ENCODE data around the gene FLVCR2. TPM values are rescaled to one million over a fixed set of nuclear protein-coding genes. Genes with fewer than 3 reads are reported as not detected.
A peak's percentile ranks its signal among the peaks of the same experiment; 100 is the strongest.

FLVCR2 gene
- polyA plus RNA-seq, 3 donors: 13.2 to 36.6 (median 16.3) TPM

DNA sequence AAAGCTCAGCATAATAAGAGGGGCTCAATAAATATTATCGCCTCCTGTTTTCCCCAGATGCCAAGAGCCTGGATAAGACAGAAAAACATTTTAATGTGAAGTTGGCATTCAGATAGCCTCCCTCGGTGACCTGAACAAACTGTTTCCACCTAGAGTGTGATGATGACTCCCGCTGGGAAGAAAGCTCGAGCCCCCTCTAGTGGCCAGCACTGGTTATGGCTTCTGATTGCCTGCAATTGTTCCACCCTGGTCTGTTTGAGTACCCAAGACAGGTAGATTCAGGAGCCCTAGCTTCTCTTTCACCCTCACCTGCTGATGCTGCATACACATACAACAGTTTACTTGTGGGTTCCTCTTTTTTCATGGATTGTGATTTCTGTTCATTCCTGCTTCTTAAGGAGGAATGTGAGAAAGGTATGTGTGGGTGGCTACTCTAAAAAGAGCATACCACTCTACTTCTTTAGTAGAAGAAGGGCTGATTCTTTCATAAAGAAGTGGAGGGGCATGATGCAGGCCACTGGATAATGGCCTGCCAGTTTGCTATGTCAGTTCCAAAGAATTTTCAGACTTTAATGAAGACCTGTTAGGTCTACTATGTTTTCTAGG lies 75.8 kb downstream of the FLVCR2 start:
- no peak overlapping the region for H3K27ac Mint-ChIP-seq
- no peak overlapping the region for H3K4me3 ChIP-seq (replicated peaks in 1 of 3; ENCODE audit: low read depth in 2 of 3, low read length in 3 of 3)
- DNase-seq: peak; percentile 60 to 80 (median 74)

GRCh38 chr14:75655235-75655634 lies 76.8 kb downstream of the FLVCR2 start:
- WGBS (ENCODE audit: insufficient coverage): 0% methylated on average over 1 of the region's 1 CpG
- peaks cover 20 to 47% of the 10 kb centered on the region in 2 donors for H3K36me3 ChIP-seq (replicated peaks in 1 of 2; ENCODE audit: control insufficient read depth in 1 of 2, insufficient read depth in 2 of 2, low read length in 2 of 2)
- H3K27me3 ChIP-seq (ENCODE audit: control insufficient read depth in 2 of 2, insufficient read depth in 2 of 2, low read length in 2 of 2): no peaks in the 10 kb centered on the region
- H3K27me3 Mint-ChIP-seq (ENCODE audit: low read depth in 3 of 3): no peaks in the 10 kb centered on the region
- H3K9ac ChIP-seq (ENCODE audit: insufficient read depth, low read length, poor library complexity, severe bottlenecking): no peak overlapping the region
- peaks cover 3 to 5% of the 10 kb centered on the region in 2 donors for H3K4me1 ChIP-seq (ENCODE audit: control insufficient read depth in 1 of 2, insufficient read depth in 2 of 2, low read length in 2 of 2)
- peaks cover 10% of the 10 kb centered on the region for H3K4me1 Mint-ChIP-seq
- H3K36me3 Mint-ChIP-seq: peaks cover 27 to 54% of the 10 kb centered on the region in 2 donors
- H3K4me2 ChIP-seq (replicated peaks; ENCODE audit: extremely low read depth, low read length, poor library complexity, severe bottlenecking): no peak overlapping the region
- H3K79me2 ChIP-seq (ENCODE audit: insufficient read depth, low read length): no peaks in the 10 kb centered on the region
- H2AFZ ChIP-seq (ENCODE audit: insufficient read depth, low read depth, low read length, poor library complexity, severe bottlenecking): no peak overlapping the region
- no peak for TF ChIP-seq CTCF (IDR thresholded peaks at IDR 0.05)
- H3K4me3 ChIP-seq (replicated peaks in 1 of 3; ENCODE audit: low read depth in 2 of 3, low read length in 3 of 3): no peak overlapping the region
- H3K4me3 Mint-ChIP-seq: no peak overlapping the region
- no peak overlapping the region for H3K27ac Mint-ChIP-seq
- no peaks in the 10 kb centered on the region for H3K9me3 Mint-ChIP-seq
- H3K9me3 ChIP-seq (replicated peaks in 1 of 2; ENCODE audit: control insufficient read depth in 1 of 2, insufficient read depth in 1 of 2, low read length in 2 of 2): no peaks in the 10 kb centered on the region
- intact Hi-C loops (cut with micrococcal nuclease): no loop called here
- H3K27ac ChIP-seq (ENCODE audit: low read depth in 1 of 2, low read length in 2 of 2): no peak overlapping the region
- no peaks in the 10 kb centered on the region for H4K20me1 ChIP-seq (ENCODE audit: insufficient read depth, low read length)
- no peak for DNase-seq

More for the DNA sequence above, 75.8 kb downstream of the FLVCR2 start:
- Histone ChIP-seq H3K4me2 (replicated peaks; ENCODE audit: extremely low read depth, low read length, poor library complexity, severe bottlenecking) (no peak overlapping the region), H3K9ac (ENCODE audit: insufficient read depth, low read length, poor library complexity, severe bottlenecking) (no peak overlapping the region), H4K20me1 (ENCODE audit: insufficient read depth, low read length) (no peaks in the 10 kb centered on the region), H3K27ac (ENCODE audit: low read depth in 1 of 2, low read length in 2 of 2) (no peak overlapping the region), H3K36me3 (replicated peaks in 1 of 2; ENCODE audit: control insufficient read depth in 1 of 2, insufficient read depth in 2 of 2, low read length in 2 of 2) (peaks cover 27 to 57% of the 10 kb centered on the region in 2 donors), H3K79me2 (ENCODE audit: insufficient read depth, low read length) (no peaks in the 10 kb centered on the region), H3K4me1 (ENCODE audit: control insufficient read depth in 1 of 2, insufficient read depth in 2 of 2, low read length in 2 of 2) (no peaks in the 10 kb centered on the region), H3K27me3 (ENCODE audit: control insufficient read depth in 2 of 2, insufficient read depth in 2 of 2, low read length in 2 of 2) (no peaks in the 10 kb centered on the region), H3K9me3 (replicated peaks in 1 of 2; ENCODE audit: control insufficient read depth in 1 of 2, insufficient read depth in 1 of 2, low read length in 2 of 2) (no peaks in the 10 kb centered on the region), H2AFZ (ENCODE audit: insufficient read depth, low read depth, low read length, poor library complexity, severe bottlenecking) (no peak overlapping the region)
- intact Hi-C loops (cut with micrococcal nuclease): loop anchor here (1.0 to 5.0 kb wide), 2 partner anchors 37 to 77 kb away; no protein-coding TSS in a partner anchor
- peak; percentile 91 for TF ChIP-seq CTCF (IDR thresholded peaks at IDR 0.05)
- Mint-ChIP-seq H3K9me3 (no peaks in the 10 kb centered on the region), H3K36me3 (peaks cover 36 to 64% of the 10 kb centered on the region in 2 donors), H3K4me1 (peaks cover 6% of the 10 kb centered on the region), H3K27me3 (ENCODE audit: low read depth in 3 of 3) (no peaks in the 10 kb centered on the region), H3K4me3 (no peak overlapping the region)
- 25% methylated on average over 4 of the region's 4 CpGs for WGBS (ENCODE audit: insufficient coverage)

All from CD14-positive monocyte (primary cell).